Inflammatory macrophage (primary cell): ENCODE data around the gene RNF32.
"Not testable (repeated sequence)": the region's sequence is repeated elsewhere in the genome, so short reads cannot be mapped to it uniquely, and the experiment has no call there.

Experiments used
- DNase-seq, 2 donors: peaks; one replicate each; pipeline ENCODE4 v3.0.0-alpha.2; 2020 to 2022

Gene RNF32

DNA sequence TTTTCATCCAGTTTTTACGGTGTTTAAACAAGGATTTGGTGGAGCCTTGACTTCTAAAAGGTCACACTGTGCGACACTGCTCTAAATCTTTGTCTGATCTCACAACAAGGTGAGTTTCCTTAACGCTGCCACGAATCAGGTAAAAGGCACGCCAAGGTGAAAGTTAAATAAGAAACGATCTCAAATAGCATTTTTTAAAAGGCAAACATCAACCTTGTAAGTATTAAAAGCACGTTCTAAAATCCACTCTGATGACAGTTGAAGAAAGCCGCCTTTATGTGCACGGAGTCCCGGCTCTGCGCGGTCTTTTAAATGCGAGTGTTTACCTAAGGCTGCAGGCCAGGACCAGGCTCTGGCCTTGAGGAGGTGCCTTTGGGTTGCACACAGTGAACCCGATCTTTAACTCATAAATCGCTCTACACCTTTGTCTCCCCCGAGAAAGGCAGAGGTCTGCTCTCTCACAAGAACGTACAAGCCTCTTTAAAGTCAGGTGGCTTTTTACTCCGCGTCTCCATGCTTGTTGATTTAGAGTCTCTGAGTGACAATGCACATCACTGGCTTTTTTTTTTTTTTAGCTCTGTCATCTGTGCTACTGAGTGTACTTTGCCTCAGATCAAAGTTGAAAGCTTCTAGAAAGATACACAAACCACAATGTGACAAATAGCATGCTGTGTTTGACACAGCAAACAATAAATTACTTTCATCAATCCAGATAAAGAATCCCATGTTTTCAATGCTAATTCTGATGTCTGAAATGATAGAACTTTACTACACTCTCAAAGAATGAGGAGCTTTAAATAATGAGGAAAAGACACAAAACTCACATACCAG, 25.9 kb upstream of the RNF32 start:
- DNase-seq = no peak

DNA sequence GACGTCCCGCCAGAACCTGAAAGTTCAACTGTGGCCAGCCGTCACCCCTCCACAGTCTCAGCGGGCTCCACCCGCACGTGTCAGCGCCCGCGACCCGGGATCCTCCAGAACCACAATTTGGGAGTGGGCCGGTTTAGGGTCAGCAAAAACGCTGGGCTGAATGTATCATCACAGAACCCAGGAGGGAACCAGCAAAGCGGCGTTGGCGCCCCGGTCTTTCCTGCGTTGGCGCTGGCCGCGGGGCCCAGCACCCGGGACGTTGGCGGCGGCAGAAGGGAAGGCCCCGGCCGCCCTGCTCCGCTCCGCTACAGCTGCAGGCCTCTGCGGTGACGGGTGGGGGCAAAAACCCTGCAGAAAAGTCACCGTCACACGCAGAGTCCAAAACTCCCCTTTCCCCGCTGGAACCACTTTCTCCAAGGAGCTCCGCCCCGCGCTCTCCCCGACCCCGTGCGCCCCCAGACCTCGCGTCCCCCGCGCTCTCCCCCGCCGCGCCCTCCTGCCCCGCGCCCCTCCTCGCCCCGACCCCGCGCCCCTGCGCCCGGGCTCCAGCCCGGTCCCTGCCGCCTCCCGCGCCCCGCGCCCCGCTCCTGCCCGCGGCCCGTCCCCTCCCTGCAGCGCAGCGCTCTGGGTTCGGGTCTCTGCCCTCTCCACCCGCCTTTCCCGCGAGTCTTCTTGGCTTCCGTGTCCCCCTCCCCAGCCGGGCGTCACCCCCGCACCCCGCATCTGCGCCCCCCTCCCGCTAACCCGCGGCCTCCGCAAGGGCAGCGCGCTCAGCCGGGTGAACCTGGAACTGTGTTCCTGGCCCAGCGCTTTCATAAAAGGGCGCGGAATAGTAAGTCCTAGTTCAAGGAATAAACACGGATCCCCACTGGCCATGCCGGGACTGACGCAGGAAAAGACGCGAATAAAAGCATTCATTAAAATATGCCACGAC, 24.0 kb upstream of the RNF32 start:
- DNase-seq = no peak

DNA sequence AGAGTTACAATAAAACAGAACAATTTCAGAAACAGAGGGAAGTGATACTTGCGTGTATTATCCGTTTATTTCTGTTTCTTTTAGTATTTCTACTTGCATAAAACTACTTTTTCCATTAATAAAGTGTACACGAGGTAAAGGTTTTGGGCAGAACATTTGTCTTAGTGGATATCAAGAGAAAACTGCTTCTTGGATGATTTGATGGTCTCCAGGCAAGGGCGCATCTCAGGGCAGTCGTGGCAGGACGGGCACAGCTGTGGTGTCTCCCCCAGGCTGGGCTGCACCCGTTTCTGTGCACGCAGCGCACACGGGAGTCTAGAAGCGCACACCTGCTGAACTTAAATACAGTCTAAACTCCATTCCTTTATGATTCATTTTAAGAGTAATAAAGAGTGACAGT, 23.4 kb upstream of the RNF32 start:
- no peak for DNase-seq

DNA sequence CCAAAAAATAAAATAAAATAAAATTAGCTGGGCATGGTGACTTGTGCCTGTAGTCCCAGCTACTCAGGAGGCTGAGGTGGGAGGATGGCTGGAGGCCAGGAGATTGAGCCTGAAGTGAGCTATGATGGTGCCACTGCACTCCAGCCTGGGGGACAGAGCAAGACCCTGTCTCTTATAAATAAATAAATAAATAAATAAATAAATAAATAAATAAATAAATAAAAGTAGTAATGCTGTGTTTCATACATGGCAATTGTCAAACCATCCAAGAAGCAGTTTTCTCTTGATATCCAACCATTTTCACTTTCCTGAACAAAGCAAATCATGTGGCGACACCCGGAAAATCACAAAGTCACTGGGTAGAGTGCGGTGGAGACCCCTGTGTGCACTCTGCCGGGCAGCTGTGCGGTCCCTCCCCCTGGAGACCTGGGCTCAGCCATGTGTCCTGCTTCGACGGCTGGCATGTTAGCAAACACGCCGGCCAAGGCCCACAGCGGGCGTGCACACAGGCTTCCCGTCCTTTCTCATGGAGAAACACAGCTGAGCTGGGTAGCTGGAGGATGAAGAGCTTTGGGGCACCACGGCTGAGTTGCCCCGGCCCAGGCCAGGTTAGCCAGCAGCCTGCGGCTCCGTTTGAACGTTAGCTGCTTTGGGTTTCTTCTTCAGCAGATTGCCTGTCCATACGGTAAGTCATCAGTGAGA, 22.3 kb upstream of the RNF32 start:
- DNase-seq = no peak

DNA sequence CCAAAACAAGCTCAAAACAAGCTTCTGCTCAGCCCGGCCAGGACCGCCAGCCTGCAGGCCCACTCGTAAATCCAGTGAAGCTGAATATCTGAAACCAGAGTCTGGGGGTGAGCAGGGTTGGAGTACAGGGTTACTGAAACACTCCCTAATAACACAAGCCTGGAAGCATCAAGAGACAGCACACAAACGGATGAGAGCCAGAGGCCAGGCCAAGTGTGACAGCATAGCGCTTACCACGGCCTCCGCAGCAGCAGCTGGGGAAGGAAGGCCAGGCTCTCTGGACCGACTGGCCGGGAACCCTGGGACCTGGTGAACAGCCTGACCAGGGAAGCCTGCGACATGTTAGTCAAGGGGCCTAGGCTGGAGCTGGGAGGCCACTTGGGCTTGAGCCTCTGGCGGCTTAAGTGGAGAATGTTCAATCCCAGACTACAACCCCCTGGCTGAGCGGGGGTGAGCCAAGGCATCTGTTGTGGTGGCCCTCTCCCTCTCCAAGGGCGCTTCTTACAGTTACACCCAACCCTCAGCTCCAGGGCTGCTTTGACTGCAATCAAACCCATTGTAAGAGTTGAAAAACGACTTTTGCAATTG, 21.7 kb upstream of the RNF32 start:
- no peak for DNase-seq

DNA sequence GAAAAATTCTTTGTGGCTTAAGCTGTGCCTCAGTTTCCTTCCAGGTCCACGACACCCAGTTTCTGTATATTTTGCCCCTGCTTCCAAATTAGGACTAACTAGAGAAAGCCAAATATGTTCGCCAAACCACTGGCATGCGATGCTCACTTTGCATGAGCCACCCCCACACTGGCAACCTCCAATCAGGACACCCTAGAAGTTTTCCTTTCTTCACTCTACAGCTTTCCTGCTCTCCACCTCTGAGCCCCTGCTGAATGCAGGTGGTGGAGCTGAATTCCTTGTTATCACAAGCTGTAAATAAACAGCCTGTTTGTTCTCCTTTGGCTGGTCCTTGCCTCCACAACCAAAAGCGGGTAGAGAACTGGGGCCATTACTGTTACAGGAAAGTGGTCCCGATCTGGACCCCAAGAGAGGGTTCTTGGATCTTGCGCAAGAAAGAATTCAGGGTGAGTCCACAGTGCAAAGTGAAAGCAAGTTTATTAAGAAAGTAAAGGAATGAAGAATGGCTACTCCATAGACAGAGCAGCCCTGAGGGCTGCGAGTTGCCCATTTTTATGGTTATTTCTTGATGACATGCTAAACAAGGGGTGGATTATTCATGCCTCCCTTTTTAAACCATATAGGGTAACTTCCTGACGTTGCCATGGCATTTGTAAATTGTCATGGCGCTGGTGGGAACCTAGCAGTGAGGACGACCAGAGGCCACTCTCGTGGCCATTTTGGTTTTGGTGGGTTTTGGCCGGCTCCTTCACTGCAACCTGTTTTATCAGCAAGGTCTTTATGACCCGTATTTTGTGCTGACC, 20.9 kb upstream of the RNF32 start:
- DNase-seq = not testable (repeated sequence)

DNA sequence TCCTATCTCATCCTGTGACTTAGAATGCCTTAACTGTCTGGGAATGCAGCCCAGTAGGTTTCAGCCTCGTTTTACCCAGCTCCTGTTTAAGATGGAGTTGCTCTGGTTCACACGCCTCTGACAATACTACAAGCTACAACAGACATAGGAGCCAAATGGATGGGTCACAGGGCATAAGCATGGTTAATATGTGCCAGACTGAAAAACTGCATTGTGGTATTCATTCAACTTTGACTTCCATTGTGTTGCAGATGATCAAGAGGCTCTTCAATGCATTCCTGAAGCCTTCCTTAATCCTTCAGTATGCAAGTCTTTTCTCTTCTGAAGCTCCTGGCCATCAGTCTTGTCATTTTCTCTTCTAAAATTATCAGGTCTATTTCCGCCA, 20.3 kb upstream of the RNF32 start:
- DNase-seq = no peak

GRCh38 chr7:156621652-156622051, 18.9 kb upstream of the RNF32 start:
- no peak for DNase-seq

DNA sequence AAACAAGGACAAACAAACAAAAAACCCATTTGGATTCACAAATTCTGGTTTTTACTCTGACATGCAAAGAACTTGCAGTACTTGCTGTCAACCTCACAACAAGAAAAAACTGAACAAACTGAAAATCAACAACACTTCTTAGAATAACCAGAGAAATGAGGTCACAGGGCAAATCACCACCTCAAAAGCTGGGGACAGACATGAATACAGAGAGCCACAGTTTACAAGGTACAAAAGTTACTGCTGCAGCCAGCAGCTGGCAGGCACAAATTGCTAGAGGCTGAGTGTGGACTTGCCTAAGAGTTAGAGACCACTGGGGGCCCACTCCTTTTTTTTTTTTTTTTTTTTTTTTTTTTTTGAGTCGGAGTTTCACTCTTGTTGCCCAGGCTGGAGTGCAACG, 15.0 kb upstream of the RNF32 start:
- DNase-seq = no peak

GRCh38 chr7:156626220-156626895, 14.2 kb upstream of the RNF32 start:
- no peak for DNase-seq

DNA sequence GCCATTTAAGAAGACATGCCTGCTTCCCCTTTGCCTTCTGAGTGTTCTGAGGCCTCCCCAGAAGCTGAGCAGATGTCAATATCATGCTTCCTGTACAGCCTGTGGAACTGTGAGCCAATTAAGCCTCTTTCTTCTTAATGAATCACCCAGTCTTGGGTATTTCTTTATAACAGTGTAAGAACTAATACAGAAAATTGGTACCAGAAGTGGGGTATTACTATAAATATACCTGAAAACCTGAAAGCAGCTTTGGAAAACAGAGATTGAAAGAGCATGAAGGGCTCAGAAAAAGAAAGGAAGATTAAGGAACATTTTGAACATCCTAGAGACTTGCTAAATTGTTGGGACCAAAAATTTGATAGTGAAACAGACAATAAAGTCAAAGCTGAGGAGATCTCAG, 12.0 kb upstream of the RNF32 start:
- no peak for DNase-seq

GRCh38 chr7:156629873-156630272, 10.7 kb upstream of the RNF32 start:
- no peak for DNase-seq

DNA sequence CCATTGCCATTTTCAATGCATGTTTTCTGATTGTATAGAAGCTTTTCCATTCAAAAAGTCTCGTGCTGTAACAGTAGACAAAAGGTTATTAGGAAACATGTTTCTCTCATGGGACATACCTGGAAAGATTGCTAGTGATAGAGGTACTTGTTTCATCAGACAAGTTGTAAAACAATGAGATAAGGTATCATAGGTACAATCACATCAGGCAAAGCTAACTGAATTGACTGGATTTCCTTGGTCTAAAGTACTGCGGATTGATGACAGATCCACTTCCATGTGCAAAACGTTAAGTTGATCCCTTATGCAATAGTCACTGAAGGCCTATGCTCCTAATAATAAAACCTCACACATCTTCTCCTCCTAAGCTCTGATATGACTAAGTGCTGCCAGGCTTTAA, 6.5 kb upstream of the RNF32 start:
- DNase-seq = no peak

GRCh38 chr7:156635529-156636385, 4.8 kb upstream of the RNF32 start:
- DNase-seq = no peak

- DNase-seq = not testable (repeated sequence)
Measured at GRCh38 chr7:156637093-156637492, 3.5 kb upstream of the RNF32 start.

DNA sequence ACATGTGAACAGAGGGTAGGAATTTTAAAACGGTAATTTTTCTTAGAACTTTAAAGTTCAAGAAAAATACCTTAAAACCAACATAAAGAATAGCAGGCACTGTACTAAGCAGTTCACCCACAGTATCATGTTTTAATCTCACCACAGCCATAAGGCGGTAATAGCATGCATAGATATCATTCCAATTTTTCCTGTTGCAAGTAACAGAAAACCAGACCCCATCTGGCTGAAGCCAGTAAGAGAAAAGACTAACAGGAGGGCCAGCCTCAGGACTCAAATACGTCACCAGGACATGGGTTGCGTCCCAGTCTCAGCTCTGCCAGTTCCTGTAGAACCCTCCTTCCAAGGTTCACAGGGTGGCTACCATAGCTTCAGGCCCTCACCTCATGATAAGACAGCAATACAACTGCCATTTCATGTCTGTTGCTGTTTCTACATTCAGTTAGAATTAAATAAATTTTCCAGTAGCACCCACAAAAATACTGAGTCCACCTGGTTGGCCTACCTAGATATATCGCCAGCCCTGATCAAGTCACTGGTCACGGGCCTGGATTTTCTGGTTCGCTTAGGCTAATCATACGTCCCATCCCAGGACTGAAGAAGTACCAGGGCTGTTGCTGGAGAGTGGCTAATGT, 2.0 kb upstream of the RNF32 start:
- DNase-seq = no peak

GRCh38 chr7:156639426-156640256, 933 bp upstream of the RNF32 start:
- no peak for DNase-seq

GRCh38 chr7:156640949-156641485, 443 bp downstream of the RNF32 start:
- DNase-seq = peak in 1 of 2 donors; percentile 26
